ENCODE results near the gene FSIP1.

Gene FSIP1

DNA sequence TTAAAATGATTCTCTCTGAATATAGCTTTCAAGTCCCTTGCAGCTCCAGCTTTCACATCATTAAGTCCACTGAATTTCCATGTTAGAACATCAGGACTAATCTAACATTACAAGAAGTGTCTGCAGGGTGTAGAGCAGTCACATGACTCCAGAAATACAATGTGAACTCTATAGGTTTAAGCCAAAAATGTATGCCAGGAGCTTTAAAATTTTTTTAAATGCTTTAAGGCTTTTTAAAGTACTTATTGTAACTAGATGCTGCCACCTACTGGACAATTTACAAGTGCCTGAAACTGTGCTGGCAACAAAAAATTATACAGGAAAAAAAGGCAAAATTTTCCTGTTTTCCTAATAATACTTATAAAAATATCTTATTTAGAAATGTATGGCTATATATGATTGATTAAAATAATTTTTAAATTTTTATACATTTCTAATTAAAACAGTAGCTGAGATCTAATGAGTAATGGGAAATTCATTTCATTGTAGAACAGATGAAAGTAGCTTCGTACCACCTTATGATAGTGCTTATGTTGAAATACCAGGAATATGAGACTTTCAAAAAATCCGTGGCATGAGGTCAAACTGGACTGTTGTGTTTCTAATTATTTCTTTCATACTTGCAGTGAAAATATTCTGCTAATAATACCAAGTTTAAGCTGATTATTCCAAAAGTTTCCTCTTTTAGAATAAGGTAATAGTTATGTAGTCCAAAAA lies 25.7 kb downstream of the FSIP1 start:
- peak in 1 of 2 donors; percentile 65 for DNase-seq

DNA sequence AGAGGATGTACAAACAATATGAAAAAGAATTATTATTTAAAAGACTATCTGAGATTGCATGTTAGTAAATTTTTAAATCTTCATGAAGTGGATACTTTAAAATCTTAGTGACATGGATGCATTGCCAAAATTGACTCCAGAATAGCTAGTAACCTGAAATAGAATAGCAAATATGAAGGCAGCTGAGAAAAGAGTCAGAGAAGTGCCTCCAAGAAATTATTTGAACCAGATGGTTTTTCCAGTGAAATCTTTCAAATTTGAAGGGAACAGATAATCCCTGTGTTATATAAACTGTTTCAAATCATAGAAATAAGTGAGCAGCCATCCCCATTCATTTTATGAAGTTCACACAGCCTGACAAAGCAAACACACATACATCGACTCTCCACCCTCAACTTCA lies 29.6 kb downstream of the FSIP1 start:
- DNase-seq, result no peak

DNA sequence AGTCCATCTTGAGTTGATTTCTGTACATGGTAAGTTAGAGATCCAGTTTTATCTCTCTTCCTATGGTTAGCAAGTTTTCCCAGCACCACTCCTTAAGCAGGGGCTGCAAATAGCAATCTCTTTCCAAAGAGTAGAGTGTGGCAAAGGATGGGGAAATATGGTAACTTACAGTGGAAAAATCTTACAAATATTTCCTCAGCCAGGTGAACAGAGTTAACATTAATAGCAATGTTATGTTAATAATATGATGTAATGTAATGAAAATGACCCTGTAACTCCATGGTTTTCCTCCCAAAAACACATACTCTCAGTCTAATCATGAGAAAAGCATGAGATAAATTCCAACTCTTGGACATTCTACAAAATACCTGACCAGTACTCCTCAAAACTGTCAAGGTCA lies 30.4 kb downstream of the FSIP1 start:
- DNase-seq, result no peak

DNA sequence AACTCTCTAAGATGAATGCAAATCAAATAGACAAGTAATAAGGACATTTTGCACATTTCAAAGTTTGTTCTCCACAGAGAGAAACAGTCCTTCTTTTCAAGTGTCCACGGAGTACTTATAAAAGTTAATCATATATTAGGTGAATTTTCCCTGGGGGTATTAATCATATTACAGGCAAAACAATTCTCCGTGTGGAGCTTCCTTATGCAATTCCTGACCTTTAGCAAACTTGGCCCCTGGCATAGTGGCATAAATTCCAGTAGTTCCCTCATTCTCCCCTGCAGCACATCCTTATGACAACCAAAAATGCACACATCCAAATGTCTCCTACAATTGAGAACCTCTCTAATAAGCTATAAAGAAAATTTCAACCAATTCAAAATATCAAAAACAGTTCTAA lies 34.4 kb downstream of the FSIP1 start:
- DNase-seq, result no peak

DNA sequence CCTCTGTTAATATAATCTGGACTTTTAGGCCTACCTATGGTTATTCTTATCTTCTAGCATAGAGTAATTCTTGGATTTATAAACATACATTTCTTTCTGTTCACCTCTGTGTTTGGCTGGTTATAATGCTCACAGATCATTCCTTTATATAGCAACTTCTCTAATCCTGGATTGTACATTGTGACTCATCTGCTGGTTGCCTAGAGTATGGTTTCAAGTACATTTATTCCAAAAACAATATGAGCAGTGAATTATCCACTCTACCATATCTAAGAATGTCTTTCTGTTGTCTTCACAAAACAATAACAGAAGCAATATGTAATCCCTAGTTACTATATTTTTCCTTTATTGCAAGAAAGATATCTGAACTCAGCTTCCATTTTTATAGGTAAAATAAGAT lies 35.3 kb downstream of the FSIP1 start:
- no peak for DNase-seq

DNA sequence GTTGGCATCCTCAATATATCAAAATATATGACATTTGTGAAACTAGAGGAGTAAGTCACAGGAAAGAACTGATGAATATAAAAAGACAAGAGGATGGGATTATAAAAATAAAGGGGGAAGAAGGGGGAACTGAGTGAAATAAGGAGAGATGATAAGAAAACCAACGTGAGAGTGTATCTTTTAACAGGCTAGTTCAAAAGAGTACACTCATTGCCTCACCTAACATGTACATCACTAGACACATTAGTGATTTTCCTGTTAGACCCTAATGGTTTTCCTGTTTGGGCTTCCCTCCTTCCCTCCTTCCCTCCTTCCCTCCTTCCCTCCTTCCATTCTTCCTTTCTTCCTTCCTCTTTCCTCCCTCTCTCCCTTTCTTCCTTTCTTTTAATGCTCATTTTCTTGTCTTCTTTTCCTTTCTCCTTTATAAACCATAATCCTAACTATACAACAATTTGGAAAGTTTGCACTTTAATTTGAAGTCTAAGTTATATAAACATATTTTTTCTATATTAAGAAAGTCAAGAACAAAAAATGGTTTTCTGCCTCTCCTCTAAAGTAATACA lies 35.8 kb downstream of the FSIP1 start:
- DNase-seq, result no peak

DNA sequence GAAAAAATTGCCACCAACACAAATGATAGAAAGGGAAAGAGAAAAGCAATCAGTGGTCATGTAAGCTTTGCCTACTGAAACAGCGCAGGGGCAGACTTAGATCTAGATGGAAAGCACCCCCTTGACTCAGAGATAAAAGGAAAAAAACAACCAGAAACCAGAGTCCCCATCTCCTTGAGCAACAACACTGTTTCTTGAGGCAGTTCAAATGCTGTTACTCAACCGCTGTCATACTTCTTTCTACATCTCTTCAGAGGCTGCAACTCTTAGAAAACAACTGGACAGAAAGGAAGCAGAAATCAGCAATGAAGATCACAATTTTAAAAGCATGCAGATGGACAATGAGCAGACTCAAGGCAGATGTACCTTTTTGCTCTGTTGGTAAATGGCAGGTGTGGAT lies 36.5 kb downstream of the FSIP1 start:
- no peak for DNase-seq

DNA sequence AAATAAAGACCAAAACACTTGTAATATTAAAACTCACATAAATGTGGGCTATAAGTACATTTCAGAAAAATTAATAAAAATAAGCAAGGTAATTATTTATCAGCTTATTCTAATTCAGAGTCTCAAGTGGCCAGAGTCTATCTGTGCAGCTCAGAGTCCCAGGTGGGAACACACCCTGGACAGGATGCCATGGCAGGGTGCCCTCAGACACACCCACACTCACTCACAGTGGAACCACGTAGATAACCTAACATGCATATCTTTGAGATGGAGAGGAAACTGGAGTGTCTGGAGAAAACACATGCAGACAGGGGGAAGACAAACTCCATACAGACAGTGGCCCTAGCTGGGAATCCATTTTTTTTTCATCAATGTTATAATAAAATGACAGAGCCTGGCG lies 37.2 kb downstream of the FSIP1 start:
- DNase-seq, result no peak

DNA sequence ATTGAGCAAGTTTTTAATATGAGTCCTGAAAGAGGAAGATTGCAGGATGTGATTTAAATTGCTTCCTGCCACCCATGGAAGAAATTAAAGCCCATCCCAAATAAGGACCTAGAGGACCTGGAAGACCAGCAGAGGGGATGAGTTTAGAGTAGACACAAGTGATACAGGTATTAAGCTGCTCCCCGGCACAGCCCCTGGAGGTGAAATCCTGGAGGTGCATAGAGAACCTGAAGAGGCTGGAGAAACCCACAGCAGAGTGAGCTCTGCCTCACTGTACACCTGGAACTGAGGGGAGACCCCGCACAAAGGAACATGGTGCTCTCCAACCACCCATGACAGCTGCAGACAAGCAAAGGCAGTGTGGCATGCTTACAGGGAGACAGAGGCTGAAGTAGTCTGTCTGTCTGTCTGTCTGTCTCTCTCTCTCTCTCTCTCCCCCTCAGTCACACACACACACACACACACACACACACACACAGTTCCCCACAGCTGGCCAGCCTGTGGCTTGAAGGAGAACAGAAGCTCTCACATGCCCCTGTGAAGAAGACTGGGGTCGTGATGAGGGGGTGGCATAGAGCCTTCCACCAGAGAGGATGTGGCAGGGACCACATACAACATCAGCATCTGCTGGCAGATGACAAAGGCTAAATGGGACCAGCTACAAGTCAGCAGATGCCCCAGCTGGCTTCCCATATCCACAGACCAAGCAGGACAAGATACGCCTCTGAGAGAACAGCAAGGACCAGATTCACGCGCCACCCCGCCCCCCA lies 38.1 kb downstream of the FSIP1 start:
- no peak for DNase-seq

DNA sequence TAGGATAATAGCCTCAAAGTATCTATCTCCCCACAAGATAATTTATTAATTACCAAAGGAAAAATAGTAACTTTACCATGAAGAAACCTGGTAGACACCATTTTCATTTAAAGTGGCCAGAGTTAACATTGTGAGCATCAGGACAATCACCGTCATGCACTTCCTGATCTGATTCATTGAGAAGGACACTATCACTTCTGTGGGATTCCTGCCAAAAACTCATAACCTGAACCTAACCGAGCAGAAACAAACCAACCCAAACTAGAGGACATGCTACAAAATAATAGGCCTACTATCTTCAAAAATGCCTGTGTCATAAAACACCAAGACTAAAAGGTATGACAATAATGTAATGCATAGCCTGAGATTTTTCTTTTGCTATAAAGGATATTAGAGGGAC lies 39.0 kb downstream of the FSIP1 start:
- no peak for DNase-seq

DNA sequence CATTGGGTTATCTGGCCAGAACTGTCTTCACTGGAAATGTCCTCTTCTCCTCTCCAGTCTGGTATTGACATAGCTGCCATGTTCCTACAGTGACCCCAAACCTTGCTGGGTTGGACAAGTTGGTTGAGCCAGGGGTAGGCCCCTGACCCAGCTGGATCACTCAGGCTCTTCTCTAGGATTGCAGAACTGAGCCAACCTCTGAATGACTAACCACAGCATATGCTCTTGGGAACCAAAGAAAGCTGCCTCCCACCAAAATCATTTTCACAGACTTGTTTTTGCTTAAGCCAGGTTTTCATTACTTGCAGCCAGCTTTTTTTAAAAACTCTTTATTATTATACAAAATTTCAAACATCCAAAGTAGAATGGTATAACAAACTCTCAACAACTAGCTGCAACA lies 41.4 kb downstream of the FSIP1 start:
- no peak for DNase-seq

DNA sequence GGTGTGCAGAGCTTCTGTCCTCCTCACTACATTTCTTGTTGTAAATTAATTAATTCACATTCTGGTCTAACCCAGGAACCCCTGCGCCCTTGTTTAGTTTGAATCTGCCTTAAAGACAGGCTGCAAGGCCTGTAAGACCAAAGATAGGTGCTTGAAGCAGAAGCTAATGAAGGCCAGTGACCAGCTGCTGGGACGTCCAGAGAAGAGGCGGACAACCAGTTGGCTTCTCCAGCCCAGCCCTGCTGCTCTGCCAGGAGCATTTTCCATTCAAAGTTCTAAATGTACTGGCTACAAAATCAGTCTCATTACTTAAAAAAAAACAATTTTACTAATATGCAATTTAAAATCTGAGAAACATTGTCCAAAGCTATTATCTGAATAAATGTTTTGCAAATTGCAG lies 43.6 kb downstream of the FSIP1 start:
- no peak for DNase-seq

DNA sequence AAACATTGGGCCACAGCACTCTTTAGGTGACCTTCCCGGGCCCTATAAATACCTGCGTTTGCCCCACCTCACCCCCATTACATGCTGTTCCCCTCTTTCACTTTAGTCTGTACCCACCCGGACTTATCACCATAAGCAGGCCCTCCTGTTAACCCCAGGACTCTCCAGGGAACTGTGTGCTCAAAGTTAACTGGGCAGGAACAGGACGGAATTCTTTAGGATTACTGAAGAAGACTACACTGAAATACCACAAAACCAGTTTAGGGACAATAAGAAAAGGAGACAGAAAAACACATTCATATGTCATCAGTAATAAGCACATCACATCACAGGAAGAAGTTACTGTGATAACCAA lies 45.5 kb downstream of the FSIP1 start:
- no peak for DNase-seq

DNA sequence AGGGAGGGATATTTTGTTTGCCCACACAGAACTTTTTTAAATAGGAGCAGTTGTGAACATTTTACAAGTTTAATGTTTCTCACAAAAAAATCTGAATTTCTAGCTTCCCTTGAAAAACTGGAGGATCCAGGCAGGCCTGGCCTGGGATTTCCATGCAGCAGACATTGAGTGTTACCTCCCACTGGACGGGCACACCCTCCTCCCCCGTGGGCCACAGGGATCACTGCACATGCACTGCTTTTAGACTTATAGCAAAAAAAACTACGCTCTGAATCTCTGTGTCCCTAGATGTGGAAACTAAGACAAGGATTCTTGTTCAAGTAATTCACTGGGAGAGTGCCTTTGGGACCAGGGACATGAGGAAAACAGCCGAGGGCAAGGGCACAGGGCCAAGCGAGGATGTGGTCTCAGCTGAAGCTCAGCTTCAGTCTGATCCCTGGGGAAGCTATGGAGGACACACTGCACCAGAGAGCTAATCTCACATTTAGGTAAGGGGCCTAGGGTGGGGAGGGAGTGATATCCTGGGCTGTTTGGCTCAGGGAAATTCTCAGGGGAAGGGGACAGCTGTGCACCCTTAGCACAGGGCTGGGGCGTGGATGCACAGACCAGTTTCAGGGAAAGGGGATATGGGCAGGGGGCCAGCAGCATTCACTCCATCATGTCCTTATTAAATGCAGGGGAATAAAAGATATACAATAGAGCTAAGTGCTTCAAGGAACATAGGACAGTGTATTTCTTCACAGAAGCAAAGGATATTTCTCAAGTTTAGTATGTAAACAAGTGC lies 46.0 kb downstream of the FSIP1 start:
- no peak for DNase-seq

DNA sequence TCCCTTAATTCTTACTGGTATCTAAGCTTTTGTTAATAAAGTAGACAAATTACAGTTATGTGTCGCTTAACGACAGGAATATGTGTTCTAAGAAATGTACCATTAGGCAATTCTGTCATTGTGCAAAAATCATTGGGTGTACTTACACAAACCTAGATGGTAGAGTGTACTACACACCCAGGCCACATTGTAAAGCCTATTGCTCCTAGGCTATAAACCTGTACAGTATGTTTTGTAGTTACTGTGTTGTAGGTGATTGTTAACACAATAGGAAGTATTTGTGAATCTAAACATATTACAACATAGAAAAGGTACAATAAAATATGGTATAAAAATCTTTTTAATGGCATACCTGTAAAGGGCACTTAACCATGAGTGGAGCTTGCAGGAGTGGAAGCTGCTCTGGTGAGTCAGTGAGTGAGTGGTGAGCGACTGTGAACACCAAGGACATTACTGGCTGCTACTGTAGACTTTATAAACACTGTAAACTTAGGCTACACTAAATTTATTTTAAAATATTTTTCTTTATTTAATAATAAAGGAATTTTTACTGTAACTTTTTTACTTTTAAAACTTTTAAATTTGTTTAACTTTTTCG lies 47.4 kb downstream of the FSIP1 start:
- no peak for DNase-seq

DNA sequence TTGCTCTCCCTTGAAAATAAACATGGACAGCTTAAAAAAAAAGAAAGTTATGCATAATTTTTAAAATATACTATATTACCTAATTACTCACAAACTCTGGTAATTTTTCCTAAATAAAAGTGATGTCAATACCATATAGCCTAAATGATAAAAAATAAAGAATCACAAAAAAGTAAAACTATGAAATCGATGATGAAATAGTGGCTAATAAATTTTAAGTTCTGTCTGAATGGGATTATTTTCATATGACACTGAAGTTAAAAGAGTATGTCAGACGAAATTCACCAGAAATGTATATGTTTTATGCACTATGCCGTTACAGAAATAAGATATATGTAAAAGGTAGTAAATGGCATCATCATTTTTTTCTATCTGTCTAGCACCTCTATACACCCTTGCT lies 51.4 kb downstream of the FSIP1 start:
- DNase-seq, result no peak

DNA sequence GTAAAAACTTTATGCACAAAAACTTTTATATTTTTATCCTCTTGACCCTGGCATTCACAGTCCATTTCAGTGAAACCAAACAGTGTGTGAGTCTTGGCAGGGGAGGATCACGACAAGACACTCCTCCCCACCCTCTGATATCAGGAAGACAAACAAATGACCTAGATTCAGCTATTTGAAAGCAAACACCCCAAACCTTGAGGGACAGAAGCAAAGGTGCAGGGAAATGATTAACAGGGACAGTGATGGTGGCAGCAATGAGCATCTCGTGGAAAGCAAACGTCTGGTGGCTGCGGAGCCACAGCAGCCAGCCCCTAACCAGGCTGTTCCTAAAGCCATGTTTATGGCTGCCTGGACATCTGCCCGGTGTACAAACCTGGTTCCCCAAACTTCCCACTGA lies 52.1 kb downstream of the FSIP1 start:
- DNase-seq, result no peak

DNA sequence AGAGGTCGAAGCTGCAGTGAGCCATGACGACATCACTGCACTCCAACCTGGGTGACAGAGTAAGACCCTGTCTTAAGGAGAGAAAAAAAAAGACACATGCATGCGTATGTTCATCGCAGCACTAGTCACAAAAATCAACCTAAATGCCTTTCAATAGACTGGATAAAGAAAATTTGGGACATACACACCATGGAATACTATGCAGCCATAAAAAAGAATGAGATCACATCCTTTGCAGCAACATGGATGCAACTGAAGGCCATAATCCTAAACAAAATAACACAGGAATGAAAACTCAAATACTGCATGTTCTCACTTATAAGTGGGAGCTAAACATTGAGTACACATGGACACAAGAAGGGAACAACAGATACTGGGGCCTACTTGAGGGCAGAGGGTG lies 53.1 kb downstream of the FSIP1 start:
- DNase-seq, result no peak

DNA sequence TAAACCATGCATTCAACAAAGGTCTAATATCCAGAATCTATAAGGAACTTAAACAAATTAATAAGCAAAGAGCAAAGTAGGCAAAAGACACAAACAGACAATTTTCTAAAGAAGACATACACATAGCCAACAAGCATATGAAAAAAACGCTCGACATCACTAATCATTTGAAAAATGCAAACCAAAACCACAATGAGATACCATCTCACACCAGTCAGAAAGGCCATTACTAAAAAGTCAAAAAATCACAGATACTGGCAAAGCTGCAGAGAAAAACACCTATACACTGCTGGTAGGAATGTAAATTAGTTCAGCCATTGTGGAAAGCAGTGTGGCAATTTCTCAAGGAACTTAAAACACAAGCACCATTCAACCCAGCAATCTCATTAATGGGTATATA lies 53.8 kb downstream of the FSIP1 start:
- DNase-seq, result no peak

DNA sequence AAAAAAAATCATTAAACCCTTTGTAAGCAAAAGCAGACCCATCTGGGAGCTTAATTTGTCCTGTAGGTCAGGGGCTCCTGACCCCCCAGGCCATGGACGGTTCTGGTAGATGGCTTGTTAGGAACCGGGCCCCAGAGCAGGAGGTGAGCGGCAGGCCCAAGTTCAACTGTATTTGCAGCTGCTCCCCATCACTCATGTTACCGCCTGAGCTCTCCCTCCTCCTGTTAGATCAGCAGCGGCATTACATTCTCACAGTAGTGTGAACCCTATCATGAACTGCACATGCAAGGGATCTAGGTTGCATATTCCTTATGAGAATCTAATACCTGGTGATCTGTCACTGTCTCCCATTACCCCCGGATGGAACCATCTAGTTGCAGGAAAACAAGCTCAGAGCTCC lies 60.7 kb downstream of the FSIP1 start:
- no peak for DNase-seq

DNA sequence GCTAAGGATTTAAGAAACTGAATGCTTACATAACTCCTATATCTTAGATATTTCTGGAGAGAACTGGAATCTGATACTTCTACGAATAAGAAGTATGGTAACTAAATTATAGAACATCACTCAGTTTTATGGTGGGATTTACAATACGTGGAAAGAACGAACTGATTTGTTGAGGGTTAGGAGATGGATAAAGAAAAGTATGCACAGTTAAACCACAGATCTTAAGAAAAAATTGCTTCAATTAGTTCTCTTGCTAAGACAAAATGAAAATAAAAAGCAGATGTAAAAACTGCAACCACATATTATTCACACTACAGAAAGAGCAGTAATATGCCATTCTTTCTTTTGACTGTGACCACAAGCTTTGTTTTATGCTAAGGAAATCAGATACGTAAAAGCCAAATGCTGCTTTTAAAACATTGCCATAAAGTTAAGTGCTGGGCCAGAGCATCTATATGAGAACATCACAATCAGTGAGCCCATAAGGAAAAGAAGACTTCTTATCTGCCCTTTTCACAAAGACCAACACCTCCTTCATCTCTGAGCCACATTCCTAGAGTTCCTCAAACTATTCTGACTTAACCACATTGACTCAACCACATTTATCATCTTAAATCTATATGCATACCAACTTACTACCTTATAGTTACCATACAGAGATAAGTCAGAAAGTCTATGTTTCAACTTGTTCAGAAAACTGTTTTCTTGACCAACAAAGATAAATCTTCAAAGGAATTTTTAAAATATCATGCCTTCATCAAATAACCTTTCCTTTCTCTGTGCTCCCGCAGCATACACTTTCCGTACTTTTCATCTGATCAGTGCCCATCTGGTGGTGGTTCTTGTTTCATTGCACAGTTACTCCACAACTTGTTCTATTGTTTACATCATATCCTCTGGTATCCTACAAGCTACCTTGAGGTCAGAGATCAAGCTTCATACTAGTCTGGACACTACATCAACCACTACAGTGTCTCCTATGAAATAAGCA lies 61.7 kb downstream of the FSIP1 start:
- no peak for DNase-seq

DNA sequence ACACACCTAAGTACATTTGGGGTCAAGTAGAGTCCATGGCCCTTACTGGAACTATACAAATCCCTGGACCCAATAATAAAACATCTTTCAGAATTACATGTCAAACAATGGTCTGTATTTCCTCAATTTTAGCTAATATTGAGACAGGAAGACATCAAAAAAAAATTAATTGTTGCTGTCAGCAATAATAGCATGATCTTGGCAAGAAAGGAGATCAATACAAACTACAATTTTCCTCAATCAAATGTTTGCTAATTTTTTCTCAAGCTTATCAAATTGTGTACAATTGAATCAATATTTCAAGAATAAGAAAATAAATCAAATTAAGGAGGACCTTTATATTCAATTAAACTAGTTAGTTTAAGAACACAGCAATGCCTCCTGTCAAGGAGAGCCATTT lies 62.6 kb downstream of the FSIP1 start:
- no peak for DNase-seq

All from CD4-positive, alpha-beta T cell treated with Interferon alpha-2 for 1 hour (primary cell).